Panc1 (cell line): ENCODE data around the gene CMIP.
"Not testable (repeated sequence)": the region's sequence is repeated elsewhere in the genome, so short reads cannot be mapped to it uniquely, and the experiment has no call there.

Experiments
- POLR2AphosphoS5 ChIP-seq: IDR thresholded peaks from 2 replicates; pipeline ENCODE4 v1.6.1; 2012; ENCODE audit warnings: mild to moderate bottlenecking, low read depth, low read length, moderate library complexity
- SIN3A ChIP-seq: IDR thresholded peaks from 2 replicates; pipeline ENCODE4 v1.6.1; 2012; ENCODE audit warnings: low read depth, mild to moderate bottlenecking, low read length, moderate library complexity, borderline replicate concordance; ENCODE audit not compliant: insufficient read depth
- TF ChIP-seq, protein P1 (sequence below): fragments of 450-650 bp; IDR thresholded peaks from 2 replicates; pipeline ENCODE4 v1.5.1; 2017; ENCODE audit warnings: mild to moderate bottlenecking

DNA sequence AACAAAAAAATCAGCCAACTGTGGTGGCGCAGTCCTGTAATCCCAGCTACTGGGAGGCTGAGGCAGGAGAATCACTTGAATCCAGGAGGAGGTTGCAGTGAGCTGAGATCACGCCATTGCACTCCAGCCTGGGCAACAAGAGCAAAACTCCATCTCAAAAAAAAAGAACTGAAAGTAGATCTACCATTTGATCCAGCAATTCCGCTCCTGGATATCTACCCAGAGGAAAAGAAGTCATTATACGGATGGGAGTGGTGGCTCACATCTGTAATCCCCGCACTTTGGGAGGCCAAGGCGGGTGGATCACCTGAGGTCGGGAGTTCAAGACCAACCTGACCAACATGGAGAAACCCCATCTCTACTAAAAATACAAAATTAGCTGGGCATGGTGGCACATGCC lies 22.5 kb upstream of the CMIP start:
- not testable (repeated sequence) for TF ChIP-seq POLR2AphosphoS5, SIN3A
- TF ChIP-seq, protein P1, sequence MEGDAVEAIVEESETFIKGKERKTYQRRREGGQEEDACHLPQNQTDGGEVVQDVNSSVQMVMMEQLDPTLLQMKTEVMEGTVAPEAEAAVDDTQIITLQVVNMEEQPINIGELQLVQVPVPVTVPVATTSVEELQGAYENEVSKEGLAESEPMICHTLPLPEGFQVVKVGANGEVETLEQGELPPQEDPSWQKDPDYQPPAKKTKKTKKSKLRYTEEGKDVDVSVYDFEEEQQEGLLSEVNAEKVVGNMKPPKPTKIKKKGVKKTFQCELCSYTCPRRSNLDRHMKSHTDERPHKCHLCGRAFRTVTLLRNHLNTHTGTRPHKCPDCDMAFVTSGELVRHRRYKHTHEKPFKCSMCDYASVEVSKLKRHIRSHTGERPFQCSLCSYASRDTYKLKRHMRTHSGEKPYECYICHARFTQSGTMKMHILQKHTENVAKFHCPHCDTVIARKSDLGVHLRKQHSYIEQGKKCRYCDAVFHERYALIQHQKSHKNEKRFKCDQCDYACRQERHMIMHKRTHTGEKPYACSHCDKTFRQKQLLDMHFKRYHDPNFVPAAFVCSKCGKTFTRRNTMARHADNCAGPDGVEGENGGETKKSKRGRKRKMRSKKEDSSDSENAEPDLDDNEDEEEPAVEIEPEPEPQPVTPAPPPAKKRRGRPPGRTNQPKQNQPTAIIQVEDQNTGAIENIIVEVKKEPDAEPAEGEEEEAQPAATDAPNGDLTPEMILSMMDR = not testable (repeated sequence)
